ENCODE results near the gene STK17B. TPM values are rescaled to one million over a fixed set of nuclear protein-coding genes. Genes with fewer than 3 reads are reported as not detected.

STK17B gene
- total RNA-seq, 1 experiment from 2014 or later: 20.5 TPM

DNA sequence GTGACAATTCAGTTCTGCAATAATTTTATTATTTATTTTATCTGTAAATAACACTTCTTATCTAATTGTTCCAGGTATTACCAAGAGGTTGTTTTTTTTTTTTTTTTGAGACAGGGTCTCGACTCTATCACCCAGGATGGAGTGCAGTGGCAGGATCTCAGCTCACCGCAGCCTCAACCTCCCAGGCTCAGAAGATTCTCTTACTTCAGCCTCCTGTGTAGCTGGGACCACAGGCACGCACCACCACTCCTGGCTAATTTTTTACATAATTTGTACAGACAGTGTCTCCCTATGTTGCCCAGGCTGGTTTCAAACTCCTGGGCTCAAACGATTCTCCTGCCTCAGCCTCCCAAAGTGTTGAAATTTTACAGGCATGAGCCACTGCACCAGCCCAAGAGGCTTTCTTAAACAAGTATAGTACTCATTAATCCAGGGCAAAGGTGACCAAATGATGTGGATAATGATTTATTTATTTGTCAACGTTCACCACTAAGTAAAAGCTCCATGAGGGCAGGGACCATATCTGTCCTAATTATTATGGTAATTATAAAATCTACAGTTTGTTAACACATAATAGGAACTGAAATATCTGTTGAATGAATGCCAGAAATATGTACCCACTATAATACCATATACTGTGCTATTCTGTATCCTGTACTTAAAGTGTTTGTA, 12.0 kb downstream of the STK17B start:
- no peak for DNase-seq (ENCODE audit: low spot score)

DNA sequence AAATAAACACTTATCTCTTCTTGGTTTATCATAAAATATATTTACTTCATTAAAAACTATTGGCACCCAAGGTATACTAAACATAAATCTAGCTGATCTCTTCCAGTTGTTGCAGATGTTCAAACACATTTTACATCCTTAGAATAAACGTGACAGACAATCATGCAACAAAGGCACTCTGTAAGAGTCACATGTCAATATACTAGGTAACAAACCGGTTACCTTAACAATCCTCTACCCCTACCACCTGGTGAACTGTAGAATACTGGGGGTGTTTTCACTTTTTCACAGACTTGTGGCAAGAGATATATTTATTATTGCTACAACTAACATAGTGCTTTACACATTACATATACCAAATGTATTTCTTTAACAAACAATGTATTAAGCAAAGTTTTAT, 15.8 kb downstream of the STK17B start:
- no peak for DNase-seq (ENCODE audit: low spot score)

DNA sequence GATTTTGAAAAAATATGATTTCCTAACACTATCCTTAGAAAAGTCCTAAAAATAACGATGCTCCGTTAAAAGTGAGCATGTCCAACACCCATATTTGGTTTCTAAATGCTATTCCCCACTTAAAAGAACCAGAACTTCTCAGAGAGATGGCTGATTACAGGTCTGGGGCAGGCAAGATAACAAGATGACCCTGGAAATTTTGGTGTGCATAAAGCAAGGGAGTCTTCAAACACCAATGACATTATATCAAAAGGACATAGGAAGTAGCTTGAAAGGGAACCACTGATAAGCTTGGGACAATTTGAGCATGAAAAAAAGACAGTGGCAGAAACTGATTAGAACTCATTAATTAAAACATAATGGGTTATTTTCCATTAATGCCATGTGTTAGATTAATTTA, 17.9 kb downstream of the STK17B start:
- no peak for DNase-seq (ENCODE audit: low spot score)

DNA sequence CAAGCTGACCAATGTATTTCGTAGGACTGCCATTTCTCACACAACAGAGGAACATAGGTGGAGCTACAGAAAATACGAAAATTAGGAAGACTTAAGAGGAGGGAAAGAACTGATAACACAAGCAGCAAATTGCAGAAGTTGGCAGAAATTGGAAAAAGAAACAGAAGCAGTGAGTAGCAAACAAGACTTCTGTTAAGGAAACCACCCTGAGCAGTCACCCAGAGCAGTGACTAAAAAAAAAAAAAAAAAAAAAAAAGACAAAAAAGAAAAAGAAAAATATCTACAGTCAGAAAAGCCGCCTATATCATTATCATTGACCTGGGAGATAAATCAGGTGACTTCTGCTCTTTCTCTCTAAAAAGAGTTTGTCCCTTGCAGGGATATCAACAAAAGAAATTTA, 21.4 kb downstream of the STK17B start:
- no peak for DNase-seq (ENCODE audit: low spot score)

DNA sequence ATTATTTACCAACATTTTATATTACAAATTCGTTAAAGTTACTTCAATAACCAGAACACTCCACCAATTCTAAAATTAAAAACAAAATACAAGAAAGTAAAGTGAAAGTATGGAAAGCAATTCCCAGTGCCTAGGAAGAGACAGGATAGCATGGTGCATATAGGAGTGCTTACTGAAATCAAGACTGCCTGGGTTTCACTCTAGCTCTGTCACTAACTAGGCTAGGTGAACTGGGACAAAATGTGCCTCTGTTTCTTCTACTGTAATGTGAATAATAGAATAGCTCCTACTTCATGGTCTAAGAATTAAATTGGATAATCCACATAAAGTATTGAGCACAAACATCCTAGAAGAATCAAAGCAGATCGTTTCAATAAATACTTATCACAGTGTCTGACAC, 22.6 kb downstream of the STK17B start:
- DNase-seq (ENCODE audit: low spot score): no peak

DNA sequence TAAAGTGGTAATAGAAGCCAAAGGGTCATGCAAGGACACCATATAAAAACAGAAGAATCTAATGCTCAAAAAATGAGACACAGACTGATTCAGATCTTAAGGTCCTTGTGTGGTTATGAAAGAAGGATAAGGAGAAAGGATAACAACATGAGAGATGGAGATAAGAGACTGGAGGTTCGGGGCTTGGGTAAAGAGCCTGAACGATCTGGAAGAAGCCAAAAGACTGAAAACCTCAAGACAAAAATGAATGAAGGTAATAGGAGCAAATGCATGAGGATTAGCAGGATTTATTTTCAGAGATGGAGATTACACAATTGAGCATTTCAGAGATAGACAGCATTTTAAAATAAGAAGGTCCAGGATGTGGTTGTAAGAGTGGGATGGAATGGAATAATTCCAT, 26.1 kb downstream of the STK17B start:
- no peak for DNase-seq (ENCODE audit: low spot score)

DNA sequence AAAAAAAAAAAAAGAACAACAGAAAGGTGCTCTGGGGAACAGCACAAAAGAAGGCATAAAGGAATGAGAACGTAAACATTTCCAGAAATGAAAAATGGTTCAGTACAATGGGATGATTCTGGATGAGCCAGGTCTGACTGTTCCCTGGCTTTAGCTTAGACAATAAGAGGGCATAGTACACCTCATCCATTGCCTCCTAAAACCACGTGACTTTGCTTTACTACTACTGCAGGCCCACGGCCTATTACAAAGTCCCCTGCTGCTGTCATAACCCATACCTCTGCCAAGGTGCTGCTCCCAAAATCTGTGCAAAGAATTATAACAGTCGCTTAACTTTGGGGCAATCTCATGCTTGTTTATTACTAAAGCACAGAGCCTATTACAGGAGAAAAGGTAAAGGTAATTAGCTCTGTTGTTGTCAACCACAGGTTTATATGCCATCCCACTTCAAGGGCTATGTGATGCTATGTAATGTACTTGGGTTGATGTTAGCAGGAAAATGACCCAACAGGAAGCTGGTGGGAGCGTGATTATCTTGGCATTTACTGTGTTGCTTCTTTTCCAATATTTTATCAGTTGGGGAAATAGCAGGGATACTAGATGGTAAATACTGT, 26.8 kb downstream of the STK17B start:
- no peak for DNase-seq (ENCODE audit: low spot score)

DNA sequence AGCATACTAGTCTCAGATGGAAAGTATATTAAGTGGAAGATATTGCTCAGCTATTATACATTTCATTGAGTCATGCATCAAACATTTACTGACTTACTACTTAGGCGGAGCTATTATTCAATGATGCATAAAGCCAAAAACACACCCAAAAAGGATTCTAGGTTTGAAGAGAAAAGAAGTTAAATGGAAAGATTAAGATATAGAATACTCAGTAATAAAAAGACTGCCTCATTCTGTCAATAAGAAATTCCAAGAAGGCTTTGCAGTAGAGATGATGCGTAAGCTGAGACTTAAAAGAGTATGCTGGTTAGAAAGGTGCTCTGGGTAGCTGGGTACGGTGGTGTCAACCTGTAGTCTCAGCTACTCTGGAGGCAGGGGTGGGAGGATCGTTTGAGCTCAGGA, 27.6 kb downstream of the STK17B start:
- no peak for DNase-seq (ENCODE audit: low spot score)

DNA sequence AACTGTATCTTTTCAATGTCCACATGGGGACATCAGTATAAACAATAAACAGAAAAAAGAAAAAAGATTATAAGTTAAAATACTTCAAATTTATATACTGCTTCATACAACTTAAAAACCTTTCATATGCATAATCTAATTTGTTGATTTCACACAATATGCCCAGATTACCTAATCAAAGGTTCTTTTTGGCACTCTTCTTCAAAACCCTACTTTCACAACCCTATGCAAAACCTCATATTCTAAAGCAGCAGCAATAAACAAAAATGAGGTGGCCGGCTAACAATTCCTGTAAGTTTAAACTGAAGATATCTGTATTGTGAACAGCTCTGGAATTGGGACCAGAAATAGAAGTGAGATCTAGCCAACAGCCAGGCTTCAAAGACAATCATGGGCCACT, 28.6 kb downstream of the STK17B start:
- DNase-seq (ENCODE audit: low spot score): no peak

DNA sequence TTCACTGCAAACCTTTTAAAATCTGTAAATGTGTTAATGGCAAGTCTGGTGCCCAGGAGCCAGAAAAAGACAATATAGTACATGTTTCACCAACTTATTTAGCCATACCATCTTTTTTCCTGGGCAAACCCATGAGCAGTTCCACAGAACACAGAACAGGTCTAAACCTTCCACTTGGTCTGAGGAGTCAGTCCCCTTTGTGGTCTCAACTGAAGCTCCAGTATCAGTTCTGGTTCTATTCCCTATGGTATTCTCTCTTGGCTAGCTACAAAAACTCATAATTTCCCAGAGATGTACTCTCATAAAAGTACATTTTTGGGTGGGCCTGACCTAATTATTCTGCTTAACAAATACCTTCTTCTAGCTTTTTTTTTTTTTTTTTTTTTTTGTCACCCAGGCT, 31.2 kb downstream of the STK17B start:
- DNase-seq (ENCODE audit: low spot score): no peak

DNA sequence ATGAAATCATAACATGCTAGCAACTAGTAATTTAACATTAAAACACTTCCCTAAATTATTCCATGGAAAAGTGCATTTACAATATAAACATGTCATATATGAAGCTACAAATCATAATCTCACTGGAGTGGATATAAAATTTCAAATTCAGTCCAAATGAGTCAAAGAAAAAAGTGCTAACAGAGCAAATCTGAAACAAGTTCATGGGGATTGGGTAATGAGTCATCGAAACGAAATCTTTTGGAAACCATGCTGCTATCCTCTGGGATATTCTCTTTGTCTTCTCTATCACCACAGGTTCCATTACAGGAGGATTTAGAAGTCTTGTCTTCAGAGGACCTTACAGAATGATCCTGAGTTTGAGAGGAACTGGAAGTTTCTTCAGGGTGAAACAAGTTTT, 34.1 kb downstream of the STK17B start:
- DNase-seq (ENCODE audit: low spot score): no peak

DNA sequence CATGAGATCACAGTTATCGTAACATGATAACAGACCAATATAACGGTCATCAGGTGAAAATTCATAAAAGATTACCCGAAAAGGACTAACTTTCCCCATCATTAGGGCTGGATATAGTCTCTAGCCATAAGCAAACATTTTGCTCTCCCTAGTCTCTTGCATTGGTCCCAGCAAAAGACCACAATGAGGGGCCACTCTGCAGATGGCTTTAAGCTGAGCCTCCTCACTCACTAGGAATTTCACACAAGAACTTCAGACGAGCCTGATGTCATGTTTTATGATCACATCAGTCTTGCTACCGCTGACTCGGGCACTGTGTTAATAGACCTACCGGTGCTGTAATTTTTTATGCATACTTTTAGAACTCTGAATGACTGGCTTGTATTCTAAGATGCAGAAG, 35.2 kb downstream of the STK17B start:
- DNase-seq (ENCODE audit: low spot score): no peak

DNA sequence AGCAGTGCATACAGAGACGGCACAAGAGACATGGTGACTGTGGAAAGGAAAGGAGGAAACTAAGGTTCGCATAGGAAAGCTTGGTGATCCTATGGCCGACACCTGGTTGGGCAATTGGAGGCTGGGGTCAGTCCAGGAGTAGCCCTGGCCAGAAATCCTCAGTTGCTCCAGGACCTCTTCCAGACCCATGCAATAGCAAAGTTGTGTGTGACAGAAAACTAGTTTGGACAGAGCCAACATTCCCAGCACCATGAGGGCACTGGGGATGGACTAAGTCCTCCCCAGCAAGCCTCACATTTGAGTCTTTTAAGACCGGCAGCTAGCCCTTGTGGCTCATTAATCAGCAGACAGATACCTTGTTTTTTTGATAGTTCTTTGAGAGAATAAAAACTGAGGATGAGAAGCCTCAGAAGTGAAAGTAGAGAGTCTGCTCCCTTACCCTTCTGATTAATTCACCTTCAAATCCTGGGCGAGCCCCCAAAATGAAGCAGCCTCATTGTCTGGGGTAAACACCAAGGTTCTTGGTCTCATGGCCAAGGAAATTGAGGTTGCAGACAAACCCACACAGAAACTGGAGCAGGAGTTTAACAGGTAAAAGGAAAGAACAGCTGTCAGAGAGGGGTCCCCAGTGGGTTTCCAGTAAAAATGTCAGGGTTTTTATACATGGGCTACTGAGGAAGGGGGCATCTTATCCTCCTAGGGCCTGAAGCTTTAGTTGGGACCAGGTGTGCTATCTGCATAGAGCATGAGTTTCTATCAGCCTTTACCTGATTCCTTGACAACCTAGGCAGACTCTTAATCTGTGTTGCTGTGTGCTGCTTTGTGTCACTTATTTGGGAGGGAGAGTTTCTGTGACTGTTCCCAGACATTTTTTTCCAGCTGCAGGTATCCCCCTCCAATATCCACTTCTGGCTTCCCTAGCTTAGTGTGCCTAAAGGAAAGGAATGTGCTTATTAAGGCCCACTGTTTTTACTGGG, 39.1 kb downstream of the STK17B start:
- DNase-seq (ENCODE audit: low spot score): no peak

DNA sequence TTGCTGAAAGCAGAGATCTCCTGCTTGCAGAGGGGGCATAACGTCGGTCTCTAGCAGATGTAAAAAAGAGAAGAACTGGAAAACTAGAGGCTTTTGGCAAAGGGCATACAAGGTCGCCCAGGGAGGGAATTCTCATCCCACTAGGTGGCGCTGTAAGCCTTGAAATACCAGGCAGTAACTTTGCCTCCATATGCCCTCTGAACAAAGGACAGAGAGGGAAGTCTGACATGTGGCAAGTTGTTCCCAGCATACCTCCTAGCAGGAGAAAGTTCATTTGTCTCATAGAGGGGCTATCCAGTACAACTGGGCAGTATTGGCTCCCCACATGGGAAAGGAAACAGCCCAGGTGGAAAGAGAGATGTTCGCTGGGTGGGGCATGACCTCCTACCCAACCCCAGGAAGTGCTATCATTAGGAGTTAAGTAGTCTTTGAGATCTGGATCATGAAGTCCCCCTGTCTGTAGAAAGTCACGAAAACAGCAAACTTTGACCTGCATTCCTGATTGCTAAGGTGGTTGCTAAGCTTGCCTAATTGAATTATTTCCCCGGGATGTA, 39.9 kb downstream of the STK17B start:
- DNase-seq (ENCODE audit: low spot score): peak; percentile 82

DNA sequence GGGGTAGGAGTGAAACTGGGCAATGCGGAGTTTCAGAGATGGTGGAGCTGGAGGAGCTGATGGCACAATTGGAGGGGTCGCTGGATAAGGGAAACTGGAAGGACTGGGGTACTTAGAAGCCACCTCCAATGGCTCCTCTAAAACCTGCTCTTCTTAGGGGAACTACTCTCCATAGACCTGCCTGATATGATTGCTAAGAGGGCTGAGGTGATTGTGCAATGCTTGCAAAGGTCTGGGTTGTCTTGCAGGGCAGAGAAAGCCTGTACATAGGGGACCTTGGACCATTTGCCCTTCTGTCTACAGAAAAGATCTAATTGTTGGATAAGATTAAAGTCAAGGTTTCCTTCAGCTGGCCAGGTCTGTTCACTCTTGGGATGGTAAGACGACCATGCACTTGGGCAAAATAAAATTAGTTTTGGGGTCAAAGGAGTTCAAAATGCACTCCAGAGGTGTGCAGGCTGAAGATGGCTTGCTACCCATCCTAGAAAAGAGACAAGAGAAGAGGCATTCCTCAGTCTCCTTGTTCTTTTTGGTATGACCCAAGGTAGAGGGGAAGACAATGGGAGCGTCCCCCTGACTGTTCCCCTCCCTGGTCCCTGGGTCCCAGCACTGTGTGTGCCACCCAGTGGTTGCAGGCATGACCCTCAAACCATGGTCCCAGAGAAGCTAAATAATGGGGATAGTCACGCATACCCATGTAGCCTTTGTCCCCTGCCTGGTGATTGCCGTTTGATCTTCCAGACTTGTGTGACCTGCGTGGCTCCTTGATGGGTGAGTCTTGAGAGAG, 41.1 kb downstream of the STK17B start:
- no peak for DNase-seq (ENCODE audit: low spot score)

DNA sequence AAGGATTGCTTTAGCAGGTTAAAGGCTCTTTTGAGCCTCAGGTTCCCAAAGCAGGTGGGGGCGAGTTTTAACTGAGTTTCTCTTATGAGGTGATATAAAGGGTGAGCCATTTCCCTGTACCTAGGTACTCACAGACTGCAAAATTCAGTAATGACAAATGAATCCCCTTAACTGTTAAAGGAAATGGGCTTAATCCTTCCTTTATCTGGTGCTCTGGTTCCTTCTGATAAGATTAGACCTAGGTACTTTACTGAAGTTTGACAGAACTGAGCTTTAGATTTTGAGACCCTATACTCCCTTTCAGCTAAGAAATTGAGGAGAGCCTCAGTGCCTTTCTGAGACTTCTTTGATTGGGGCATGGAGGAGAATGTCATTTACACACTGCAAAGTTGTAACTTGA, 42.6 kb downstream of the STK17B start:
- no peak for DNase-seq (ENCODE audit: low spot score)

DNA sequence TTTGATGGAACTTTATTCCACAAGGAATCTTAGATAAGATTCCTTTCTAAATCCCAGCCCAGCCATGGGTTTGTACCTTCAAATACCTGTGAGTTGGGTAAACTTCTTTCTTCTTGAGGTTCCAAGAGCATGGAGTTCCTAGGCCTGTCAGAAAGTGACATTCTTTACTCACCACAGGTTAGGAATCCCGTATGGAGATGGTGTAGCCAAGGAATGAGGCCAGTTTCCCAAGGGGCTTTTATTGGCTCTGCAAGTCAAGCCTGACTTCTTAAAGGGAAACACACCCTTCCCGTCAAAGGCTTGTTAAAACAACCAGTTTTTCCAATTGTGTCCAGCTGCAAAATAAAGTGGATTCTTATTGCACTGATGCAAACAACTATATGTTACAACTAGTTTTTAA, 45.8 kb downstream of the STK17B start:
- no peak for DNase-seq (ENCODE audit: low spot score)

DNA sequence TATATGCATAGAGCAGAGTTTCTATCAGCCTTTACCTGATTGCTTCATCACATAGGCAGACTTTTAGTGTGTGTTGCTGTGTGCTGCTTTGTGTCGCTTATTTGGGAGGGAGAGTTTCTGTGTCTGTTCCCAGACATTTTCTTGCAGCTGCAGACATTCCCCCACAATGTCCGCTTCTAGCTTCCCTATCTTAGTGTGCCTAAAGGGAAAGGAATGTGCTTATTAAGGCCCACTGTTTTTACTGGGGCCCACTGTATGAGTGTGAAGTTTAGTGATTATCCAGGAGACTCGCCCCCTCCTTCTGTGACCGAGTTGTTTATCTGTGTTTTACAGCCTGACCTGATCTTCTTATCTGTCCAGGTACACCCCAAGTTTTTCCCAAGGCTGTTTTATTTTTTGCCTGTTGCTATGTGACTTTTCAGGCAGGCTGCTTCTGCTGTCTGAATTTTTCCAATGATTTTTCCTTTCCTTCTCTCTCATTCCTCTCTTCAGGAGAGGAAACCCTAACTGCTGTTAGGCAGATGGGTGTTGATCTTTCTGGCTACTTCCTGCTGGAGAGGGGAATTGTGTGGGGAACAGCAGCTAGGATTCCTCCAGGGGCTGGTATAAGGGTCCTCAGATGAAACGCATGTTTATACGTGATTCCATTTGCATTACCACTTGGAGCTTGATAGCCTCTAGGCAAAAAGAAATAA, 47.6 kb downstream of the STK17B start:
- peak; percentile 50 for DNase-seq (ENCODE audit: low spot score)

DNA sequence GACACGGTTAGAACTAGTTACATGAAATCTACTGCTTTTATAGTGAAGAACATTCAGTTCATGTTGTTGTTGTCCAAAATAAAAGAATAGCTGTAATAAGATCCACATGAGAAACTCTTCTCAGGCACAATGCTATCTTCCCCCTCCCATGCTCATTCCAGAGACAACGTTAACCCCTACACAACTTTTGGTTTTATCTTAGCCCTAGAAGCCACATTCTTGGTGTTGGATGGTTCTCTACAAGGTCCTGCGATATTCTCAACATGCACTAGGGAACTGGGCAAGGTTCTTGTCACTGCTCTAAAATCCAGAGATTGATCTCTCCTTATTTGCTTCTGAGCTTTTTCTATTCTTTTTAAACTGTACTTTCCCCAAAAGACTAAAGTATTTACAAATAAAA, 51.5 kb downstream of the STK17B start:
- no peak for DNase-seq (ENCODE audit: low spot score)

DNA sequence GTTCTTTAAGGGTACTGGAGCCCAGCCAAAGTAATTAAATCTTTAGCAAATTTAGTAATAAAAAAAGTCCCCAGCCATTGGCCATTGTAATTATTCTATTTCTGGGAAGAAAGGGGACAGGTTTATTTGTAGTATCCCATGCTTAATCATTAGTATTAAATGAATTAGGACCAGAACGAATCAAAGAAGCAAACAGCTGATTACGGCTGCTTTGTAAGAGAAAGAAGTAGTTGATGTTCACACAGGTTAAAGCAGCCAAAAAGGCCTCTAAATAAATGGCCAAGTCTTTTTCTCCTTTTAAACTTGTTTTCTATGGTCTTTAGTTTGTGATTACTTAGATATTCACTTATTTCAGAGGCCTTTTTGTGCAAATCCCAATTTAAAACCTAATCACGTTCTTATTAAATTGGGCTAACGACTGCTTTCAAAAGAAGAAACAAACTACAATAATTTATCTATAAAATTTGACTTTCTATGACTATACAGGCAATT, 54.1 kb downstream of the STK17B start:
- DNase-seq (ENCODE audit: low spot score): no peak

All from A172 (cell line).